OCI-LY7 (cell line): ENCODE results near the gene CUL4A.

Experiments
- EZH2phosphoT487 ChIP-seq: fragments of 200-600 bp; sonication (generic); IDR thresholded peaks from 2 replicates; pipeline ENCODE4 v1.6.1; 2018; ENCODE audit warnings: low read depth, borderline replicate concordance, mild to moderate bottlenecking, mixed run types, antibody characterized with exemption, low read length, moderate library complexity, mixed read lengths
- TF ChIP-seq, protein P1 (sequence below): fragments of 200-600 bp; sonication (generic); conservative IDR thresholded peaks from 2 replicates; pipeline ENCODE4 v1.5.1; 2014; ENCODE audit warnings: mild to moderate bottlenecking, antibody characterized with exemption, low read length, moderate library complexity, mixed read lengths

DNA sequence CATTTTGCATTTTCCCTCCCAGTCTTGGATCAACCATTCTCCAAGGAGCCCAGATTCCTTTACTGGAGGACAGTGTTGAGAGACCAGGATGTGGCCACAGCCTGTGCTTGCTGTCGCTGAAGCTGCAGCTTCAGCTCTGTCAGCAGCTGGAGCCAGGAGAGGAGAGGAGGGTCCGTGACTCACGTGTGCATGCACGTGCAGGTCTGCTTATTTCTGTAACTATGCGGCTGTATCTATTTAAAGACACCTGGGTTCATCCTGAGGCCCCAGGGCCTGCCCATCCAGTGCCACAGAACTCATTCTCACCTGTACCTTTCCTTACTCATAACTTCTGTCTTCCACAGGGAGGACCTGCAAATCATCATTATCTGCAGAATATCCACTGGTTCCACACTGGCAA is 79.5 kb downstream of the CUL4A start:
- TF ChIP-seq, protein P1, sequence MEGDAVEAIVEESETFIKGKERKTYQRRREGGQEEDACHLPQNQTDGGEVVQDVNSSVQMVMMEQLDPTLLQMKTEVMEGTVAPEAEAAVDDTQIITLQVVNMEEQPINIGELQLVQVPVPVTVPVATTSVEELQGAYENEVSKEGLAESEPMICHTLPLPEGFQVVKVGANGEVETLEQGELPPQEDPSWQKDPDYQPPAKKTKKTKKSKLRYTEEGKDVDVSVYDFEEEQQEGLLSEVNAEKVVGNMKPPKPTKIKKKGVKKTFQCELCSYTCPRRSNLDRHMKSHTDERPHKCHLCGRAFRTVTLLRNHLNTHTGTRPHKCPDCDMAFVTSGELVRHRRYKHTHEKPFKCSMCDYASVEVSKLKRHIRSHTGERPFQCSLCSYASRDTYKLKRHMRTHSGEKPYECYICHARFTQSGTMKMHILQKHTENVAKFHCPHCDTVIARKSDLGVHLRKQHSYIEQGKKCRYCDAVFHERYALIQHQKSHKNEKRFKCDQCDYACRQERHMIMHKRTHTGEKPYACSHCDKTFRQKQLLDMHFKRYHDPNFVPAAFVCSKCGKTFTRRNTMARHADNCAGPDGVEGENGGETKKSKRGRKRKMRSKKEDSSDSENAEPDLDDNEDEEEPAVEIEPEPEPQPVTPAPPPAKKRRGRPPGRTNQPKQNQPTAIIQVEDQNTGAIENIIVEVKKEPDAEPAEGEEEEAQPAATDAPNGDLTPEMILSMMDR = no peak
- TF ChIP-seq EZH2phosphoT487 = no peak
